Progenitor cell of endocrine pancreas (in vitro differentiated cells): ENCODE measurements around the gene PRDM1. TPM values are rescaled to one million over a fixed set of nuclear protein-coding genes. Genes with fewer than 3 reads are reported as not detected.
"Not testable (repeated sequence)": the region's sequence is repeated elsewhere in the genome, so short reads cannot be mapped to it uniquely, and the experiment has no call there.

Experiments
- DNase-seq: peaks from one replicate; pipeline ENCODE4 v3.0.0; 2021; ENCODE audit warnings: low spot score; ENCODE audit not compliant: unreplicated experiment
- H3K27ac Mint-ChIP-seq: 2 replicates; pipeline ENCODE4 v1.8.0; 2021; ENCODE audit warnings: mild to moderate bottlenecking, moderate library complexity, mixed read lengths
- H3K27me3 Mint-ChIP-seq: 2 replicates; pipeline ENCODE4 v1.8.0; 2021; ENCODE audit warnings: mixed read lengths
- H3K36me3 Mint-ChIP-seq: 2 replicates; pipeline ENCODE4 v1.8.0; 2022; ENCODE audit warnings: mixed read lengths; ENCODE audit not compliant: insufficient read depth
- H3K4me1 Mint-ChIP-seq: 2 replicates; pipeline ENCODE4 v1.8.0; 2021; ENCODE audit warnings: low read depth, mixed read lengths
- H3K4me3 Mint-ChIP-seq: 2 replicates; pipeline ENCODE4 v1.8.0; 2021; ENCODE audit warnings: low read depth, mild to moderate bottlenecking, moderate library complexity, mixed read lengths
- H3K9me3 Mint-ChIP-seq: 2 replicates; pipeline ENCODE4 v1.8.0; 2021; ENCODE audit warnings: low read depth, mixed read lengths
- total RNA-seq: library from RNA; stranded (reverse); gene quantifications from 2 replicates; pipeline ENCODE4 v1.2.1, GENCODE V29; 2021
- TF ChIP-seq, protein P1 (sequence below): fragments of 200-600 bp; sonication (generic); IDR thresholded peaks from one replicate; pipeline ENCODE4 v1.5.0; 2021; ENCODE audit warnings: antibody characterized with exemption, mild to moderate bottlenecking; ENCODE audit not compliant: unreplicated experiment

The PRDM1 gene
- total RNA-seq, 1 donor from 2014 or later, result 4.3 TPM

DNA sequence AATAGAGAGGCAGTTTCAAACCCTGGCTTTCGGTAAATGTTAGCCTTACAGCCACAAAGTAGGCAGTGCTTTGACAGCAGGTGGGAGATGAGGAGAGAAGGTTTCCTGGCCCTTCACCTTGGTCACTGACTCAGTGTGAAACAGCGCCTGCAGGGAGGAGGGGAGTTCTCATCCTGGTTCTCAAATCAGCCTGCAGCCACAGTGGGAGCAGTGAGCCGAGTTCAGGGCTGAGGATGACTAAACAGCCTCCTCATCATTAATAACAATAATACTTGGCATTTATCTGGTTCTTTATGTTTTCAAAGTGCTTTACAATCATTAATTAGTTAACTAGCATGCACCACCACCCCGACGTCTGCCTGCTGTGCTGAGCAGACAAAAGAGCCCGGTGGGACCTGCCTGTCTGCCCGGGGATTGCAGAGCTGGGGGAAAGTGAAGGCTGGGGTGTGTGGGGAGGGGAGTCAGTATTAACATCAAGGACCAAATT is 59.6 kb downstream of the PRDM1 start:
- no peak for DNase-seq
- H3K9me3 Mint-ChIP-seq, result no peaks in the 10 kb centered on the region

DNA sequence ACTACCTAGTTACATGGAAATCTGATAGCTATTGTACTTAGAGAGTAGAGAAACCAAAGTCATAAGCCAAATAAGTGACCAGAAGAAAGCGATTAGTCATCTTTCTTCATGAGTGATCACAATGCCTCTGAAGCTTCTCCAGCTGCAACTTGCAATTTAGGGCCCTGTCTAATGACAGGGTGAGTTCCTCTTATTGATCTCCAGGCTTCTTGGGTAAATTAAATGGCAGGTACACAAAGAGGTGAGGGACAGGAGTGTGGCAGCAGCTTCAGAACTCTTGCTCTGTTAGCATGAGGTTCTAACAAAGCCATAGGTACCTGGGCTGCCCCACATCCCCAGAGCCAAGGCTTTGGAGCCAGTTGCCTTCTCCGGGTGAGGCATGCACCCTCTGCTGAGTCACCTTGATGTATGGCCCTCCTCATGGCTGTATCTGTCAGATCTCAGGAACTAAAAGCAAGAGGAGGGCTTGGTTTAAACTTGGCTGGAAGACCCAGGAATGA is 60.8 kb downstream of the PRDM1 start:
- Mint-ChIP-seq H3K27me3 (peaks cover 24% of the 10 kb centered on the region), H3K36me3 (no peaks in the 10 kb centered on the region), H3K9me3 (no peaks in the 10 kb centered on the region), H3K27ac (no peak overlapping the region), H3K4me3 (no peak overlapping the region), H3K4me1 (peaks cover 9% of the 10 kb centered on the region)
- TF ChIP-seq, protein P1, sequence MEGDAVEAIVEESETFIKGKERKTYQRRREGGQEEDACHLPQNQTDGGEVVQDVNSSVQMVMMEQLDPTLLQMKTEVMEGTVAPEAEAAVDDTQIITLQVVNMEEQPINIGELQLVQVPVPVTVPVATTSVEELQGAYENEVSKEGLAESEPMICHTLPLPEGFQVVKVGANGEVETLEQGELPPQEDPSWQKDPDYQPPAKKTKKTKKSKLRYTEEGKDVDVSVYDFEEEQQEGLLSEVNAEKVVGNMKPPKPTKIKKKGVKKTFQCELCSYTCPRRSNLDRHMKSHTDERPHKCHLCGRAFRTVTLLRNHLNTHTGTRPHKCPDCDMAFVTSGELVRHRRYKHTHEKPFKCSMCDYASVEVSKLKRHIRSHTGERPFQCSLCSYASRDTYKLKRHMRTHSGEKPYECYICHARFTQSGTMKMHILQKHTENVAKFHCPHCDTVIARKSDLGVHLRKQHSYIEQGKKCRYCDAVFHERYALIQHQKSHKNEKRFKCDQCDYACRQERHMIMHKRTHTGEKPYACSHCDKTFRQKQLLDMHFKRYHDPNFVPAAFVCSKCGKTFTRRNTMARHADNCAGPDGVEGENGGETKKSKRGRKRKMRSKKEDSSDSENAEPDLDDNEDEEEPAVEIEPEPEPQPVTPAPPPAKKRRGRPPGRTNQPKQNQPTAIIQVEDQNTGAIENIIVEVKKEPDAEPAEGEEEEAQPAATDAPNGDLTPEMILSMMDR, result no peak
- no peak for DNase-seq

More for the DNA sequence above, 59.6 kb downstream of the PRDM1 start:
- H3K4me3 Mint-ChIP-seq, result no peak overlapping the region
- H3K27me3 Mint-ChIP-seq, result peaks cover 25% of the 10 kb centered on the region
- H3K4me1 Mint-ChIP-seq, result peaks cover 9% of the 10 kb centered on the region
- no peaks in the 10 kb centered on the region for H3K36me3 Mint-ChIP-seq
- no peak overlapping the region for H3K27ac Mint-ChIP-seq
- TF ChIP-seq, protein P1, result no peak

DNA sequence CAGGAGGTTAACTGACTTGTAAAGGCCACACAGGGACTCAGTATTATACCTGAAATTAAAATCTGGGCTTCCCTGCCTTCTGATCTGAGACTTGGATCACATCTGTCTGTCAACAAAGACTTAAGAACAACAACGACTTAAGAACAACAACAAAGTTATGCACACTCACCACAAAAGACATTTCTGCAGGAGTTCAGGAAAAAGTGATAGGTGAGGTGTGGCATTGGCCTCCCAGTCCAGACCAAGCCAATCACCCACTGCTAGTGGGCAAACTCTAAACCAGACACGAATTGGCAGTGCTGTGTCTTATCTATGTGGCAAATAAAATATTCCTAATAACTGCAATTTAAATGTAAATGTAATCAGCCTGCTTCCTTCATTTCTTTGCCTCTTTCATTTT is 61.3 kb downstream of the PRDM1 start:
- H3K4me1 Mint-ChIP-seq, result peaks cover 9% of the 10 kb centered on the region
- peaks cover 19% of the 10 kb centered on the region for H3K27me3 Mint-ChIP-seq
- H3K27ac Mint-ChIP-seq, result no peak overlapping the region
- no peak overlapping the region for H3K4me3 Mint-ChIP-seq
- H3K36me3 Mint-ChIP-seq, result no peaks in the 10 kb centered on the region
- DNase-seq, result no peak
- TF ChIP-seq, protein P1, result no peak
- H3K9me3 Mint-ChIP-seq, result peaks cover 4% of the 10 kb centered on the region

DNA sequence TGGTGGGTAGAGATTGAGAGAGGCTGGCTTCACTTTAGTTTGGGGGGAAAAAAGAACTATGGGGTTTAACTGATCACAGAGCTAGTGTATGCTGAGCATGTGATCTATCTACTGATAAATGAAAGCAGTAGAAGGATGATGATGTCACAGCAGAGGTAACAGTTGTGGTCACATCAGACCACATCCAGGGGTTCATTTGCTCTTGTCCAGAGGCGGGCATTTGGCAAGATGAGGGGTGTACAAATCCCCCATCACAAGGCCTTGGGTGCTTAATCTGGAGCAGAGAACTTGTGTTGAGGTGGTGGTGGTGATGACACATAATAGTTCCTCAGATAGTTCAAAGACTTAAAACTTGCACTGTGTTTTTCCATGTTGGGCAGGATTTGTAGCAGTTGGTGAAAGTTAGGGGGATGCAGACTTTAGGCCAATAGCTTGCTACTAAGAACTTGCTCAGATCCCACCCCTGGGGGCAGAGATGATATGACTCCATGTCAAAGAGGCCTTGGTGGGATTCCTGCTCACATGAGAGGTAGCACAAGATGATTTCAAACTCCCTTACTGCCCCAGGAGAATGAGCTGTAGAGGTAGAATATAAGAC is 63.4 kb downstream of the PRDM1 start:
- Mint-ChIP-seq H3K27ac (no peak overlapping the region), H3K4me3 (no peak overlapping the region), H3K27me3 (peaks cover 19% of the 10 kb centered on the region), H3K36me3 (no peaks in the 10 kb centered on the region), H3K4me1 (peaks cover 9% of the 10 kb centered on the region), H3K9me3 (peaks cover 4% of the 10 kb centered on the region)
- TF ChIP-seq, protein P1, result no peak
- no peak for DNase-seq

DNA sequence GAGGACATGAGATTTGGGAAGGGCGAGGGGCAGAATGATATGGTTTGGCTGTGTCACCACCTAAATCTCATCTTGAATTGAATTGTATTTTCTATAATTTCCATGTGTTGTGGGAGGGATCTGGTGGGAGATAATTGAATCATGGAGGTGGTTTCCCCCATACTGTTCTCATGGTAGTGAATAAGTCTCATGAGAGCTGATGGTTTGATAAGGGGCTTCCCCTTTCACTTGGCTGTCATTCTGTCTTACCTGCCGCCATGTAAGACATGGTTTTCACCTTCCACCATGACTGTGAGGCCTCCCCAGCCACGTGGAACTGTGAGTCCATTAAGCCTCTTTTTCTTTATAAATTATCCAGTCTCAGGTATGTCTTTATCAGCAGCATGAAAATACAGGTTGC is 66.3 kb downstream of the PRDM1 start:
- not testable (repeated sequence) for H3K27ac Mint-ChIP-seq, H3K36me3 Mint-ChIP-seq, H3K9me3 Mint-ChIP-seq, H3K4me1 Mint-ChIP-seq, H3K4me3 Mint-ChIP-seq, DNase-seq
- peaks cover 21% of the 10 kb centered on the region for H3K27me3 Mint-ChIP-seq

DNA sequence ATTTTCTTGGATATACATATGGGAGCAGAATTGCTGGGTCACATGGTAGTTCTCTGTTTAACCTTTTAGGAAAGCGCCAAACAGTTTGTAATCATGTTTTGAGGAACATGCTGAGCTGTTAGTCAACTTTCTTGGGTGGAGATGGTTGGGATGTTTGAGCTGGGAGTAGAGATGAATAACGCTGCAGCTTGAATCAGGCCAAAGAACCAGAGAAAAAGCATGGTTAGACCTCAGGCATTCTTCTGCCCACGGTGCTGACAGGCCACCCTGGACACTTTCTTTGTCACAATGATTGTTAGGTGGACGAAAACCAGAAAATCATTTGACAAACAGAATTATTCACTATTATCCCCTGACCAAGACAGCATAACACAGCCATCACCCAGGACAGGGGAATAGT is 66.8 kb downstream of the PRDM1 start:
- Mint-ChIP-seq H3K36me3 (no peaks in the 10 kb centered on the region), H3K27ac (no peak overlapping the region), H3K4me3 (no peak overlapping the region), H3K27me3 (peaks cover 24% of the 10 kb centered on the region), H3K9me3 (peaks cover 4% of the 10 kb centered on the region), H3K4me1 (peaks cover 1% of the 10 kb centered on the region)
- no peak for DNase-seq
- TF ChIP-seq, protein P1, result no peak
